HCT116 (cell line): Measurements from ENCODE around the gene SPTB. TPM values are rescaled to one million over a fixed set of nuclear protein-coding genes. Genes with fewer than 3 reads are reported as not detected.

ENCODE experiments used
- ATAC-seq: fragments of 200-7000 bp; cut with Tn5 transposase; 2 replicates; pipeline ENCODE4 v1.9.1; 2020; ENCODE audit warnings: mild to moderate bottlenecking, moderate library complexity
- BruUV-seq: library from RNA; stranded (reverse); fragments of 400-500 nt; replicated peaks from 2 replicates; lab custom pipeline; 2021; lab: Mats Ljungman, UMichigan
- CTCF ChIA-PET: fragments of 300-600 bp; sonication (Branson Sonifier 250); formaldehyde crosslinking; loops from one replicate; lab custom pipeline; 2021; ENCODE audit warnings: antibody characterized with exemption; lab: Charles Lee
- POLR2A ChIA-PET: fragments of 300-600, 350-600 bp; sonication (Branson Sonifier 250); formaldehyde crosslinking; loops from one replicate; lab custom pipeline; 2021; ENCODE audit warnings: antibody characterized with exemption; lab: Charles Lee
- RAD21 ChIA-PET, 2 experiments: fragments of 300-600 bp; sonication (Branson Sonifier 250); formaldehyde crosslinking; loops; one replicate each; lab custom pipeline; 2023; ENCODE audit warnings: low total read pairs in 2 of 2; ENCODE audit not compliant: uncharacterized antibody in 2 of 2, unreplicated experiment in 2 of 2, low non-redundant PET in 1 of 2; lab: Charles Lee
- DNase-seq: peaks from one replicate; pipeline ENCODE4 v3.0.0-alpha.2; 2010; ENCODE audit warnings: low read depth, low spot score
- H2AFZ ChIP-seq: fragments of 200-600 bp; shearing (Covaris generic), sonication (generic); 2 replicates; pipeline ENCODE4 v1.6.1; 2017; ENCODE audit warnings: low read depth, mixed run types, mixed read lengths, antibody characterized with exemption, low read length; ENCODE audit not compliant: poor library complexity, severe bottlenecking
- H3K27ac ChIP-seq: 2 replicates; pipeline ENCODE4 v1.5.1; 2012; ENCODE audit warnings: low read depth, low read length
- H3K27me3 ChIP-seq: fragments of 200-600 bp; sonication (generic); 2 replicates; pipeline ENCODE4 v1.6.1; 2016; ENCODE audit warnings: mixed run types, low read length, mixed read lengths; ENCODE audit not compliant: insufficient read depth
- H3K36me3 ChIP-seq, 2 experiments: fragments of 200-500 bp in 1 of 2; fragments of 200-600 bp in 1 of 2; sonication (Bioruptor generic) in 1 of 2; sonication (generic) in 1 of 2; 2 replicates each; pipeline versions ENCODE4 v1.5.1 to v1.6.1; 2014 to 2016; ENCODE audit warnings: low read length in 2 of 2, inconsistent platforms in 1 of 2, mixed read lengths in 1 of 2, mixed run types in 1 of 2; ENCODE audit not compliant: insufficient read depth in 2 of 2, control insufficient read depth in 1 of 2
- H3K4me1 ChIP-seq, 2 experiments: fragments of 200-600 bp in 1 of 2; sonication (generic) in 1 of 2; 2 replicates each; pipeline versions ENCODE4 v1.5.1 to v1.6.1; 2012 to 2017; ENCODE audit warnings: low read length in 2 of 2, inconsistent platforms in 1 of 2, mild to moderate bottlenecking in 1 of 2, mixed read lengths in 1 of 2, mixed run types in 1 of 2, moderate library complexity in 1 of 2; ENCODE audit not compliant: insufficient read depth in 2 of 2, control insufficient read depth in 1 of 2
- H3K4me2 ChIP-seq: fragments of 200-600 bp; sonication (generic); 2 replicates; pipeline ENCODE4 v1.6.1; 2017; ENCODE audit warnings: mixed run types, low read length, mixed read lengths
- H3K4me3 ChIP-seq, 2 experiments: fragments of 200-600 bp in 1 of 2; sonication (generic) in 1 of 2; replicated peaks in 1 of 2; 2 replicates each; pipeline ENCODE4 v1.5.1; 2011 to 2016; ENCODE audit warnings: low read length in 2 of 2, control low read depth in 1 of 2, low read depth in 1 of 2, mild to moderate bottlenecking in 1 of 2, mixed read lengths in 1 of 2, mixed run types in 1 of 2
- H3K79me2 ChIP-seq: fragments of 200-600 bp; sonication (generic); 2 replicates; pipeline ENCODE4 v1.6.1; 2017; ENCODE audit warnings: mild to moderate bottlenecking, mixed run types, low read length, moderate library complexity, mixed read lengths; ENCODE audit not compliant: insufficient read depth
- H3K9ac ChIP-seq: fragments of 200-600 bp; sonication (generic); 2 replicates; pipeline ENCODE4 v1.6.1; 2016; ENCODE audit warnings: low read length, mixed read lengths
- H3K9me2 ChIP-seq: fragments of 200-600 bp; sonication (generic), shearing (Covaris generic); 2 replicates; pipeline ENCODE4 v1.6.1; 2017; ENCODE audit warnings: mixed run types, mild to moderate bottlenecking, moderate library complexity; ENCODE audit not compliant: insufficient read depth
- H3K9me3 ChIP-seq, 2 experiments: fragments of 200-500 bp in 1 of 2; fragments of 200-600 bp in 1 of 2; sonication (Bioruptor generic) in 1 of 2; sonication (generic) in 1 of 2; 2 replicates each; pipeline ENCODE4 v1.6.1; 2014 to 2017; ENCODE audit warnings: low read length in 2 of 2, mixed read lengths in 2 of 2, inconsistent platforms in 1 of 2, low read depth in 1 of 2, mild to moderate bottlenecking in 1 of 2, mixed run types in 1 of 2, moderate library complexity in 1 of 2; ENCODE audit not compliant: control insufficient read depth in 1 of 2, insufficient read depth in 1 of 2
- H4K20me1 ChIP-seq: fragments of 200-600 bp; sonication (generic), shearing (Covaris generic); 2 replicates; pipeline ENCODE4 v1.6.1; 2017; ENCODE audit warnings: mixed run types, mild to moderate bottlenecking, moderate library complexity; ENCODE audit not compliant: insufficient read depth
- ATF3 ChIP-seq: IDR thresholded peaks from 2 replicates; pipeline ENCODE4 v1.6.1; 2012
- CBX3 ChIP-seq: IDR thresholded peaks from 2 replicates; pipeline ENCODE4 v1.6.1; 2012; ENCODE audit warnings: low read depth
- EGR1 ChIP-seq: IDR thresholded peaks from 2 replicates; pipeline ENCODE4 v1.6.1; 2012; ENCODE audit warnings: low read depth
- EZH2phosphoT487 ChIP-seq: fragments of 200-600 bp; IDR thresholded peaks from 2 replicates; pipeline ENCODE4 v1.6.1; 2018; ENCODE audit warnings: antibody characterized with exemption, borderline replicate concordance
- FOSL1 ChIP-seq: IDR thresholded peaks from 2 replicates; pipeline ENCODE4 v1.6.1; 2012; ENCODE audit warnings: low read depth
- JUND ChIP-seq: IDR thresholded peaks from 2 replicates; pipeline ENCODE4 v1.6.1; 2012
- MAX ChIP-seq: IDR thresholded peaks from 2 replicates; pipeline ENCODE4 v1.6.1; 2012
- POLR2A ChIP-seq: IDR thresholded peaks from 2 replicates; pipeline ENCODE4 v1.7.0; 2011; ENCODE audit warnings: borderline replicate concordance; ENCODE audit not compliant: insufficient read depth, insufficient read length; ENCODE audit errors: extremely low read depth
- RAD21 ChIP-seq: IDR thresholded peaks from 2 replicates; pipeline ENCODE4 v1.6.1; 2012; ENCODE audit warnings: low read depth, mild to moderate bottlenecking
- SIN3A ChIP-seq: IDR thresholded peaks from 2 replicates; pipeline ENCODE4 v1.6.1; 2012; ENCODE audit warnings: low read depth
- SRF ChIP-seq: IDR thresholded peaks from 2 replicates; pipeline ENCODE4 v1.6.1; 2012; ENCODE audit warnings: low read depth
- TCF7L2 ChIP-seq: IDR thresholded peaks from 2 replicates; pipeline ENCODE4 v1.7.0; 2011; ENCODE audit warnings: borderline replicate concordance, inconsistent platforms; ENCODE audit not compliant: insufficient read depth, insufficient read length; ENCODE audit errors: extremely low read depth
- YY1 ChIP-seq: IDR thresholded peaks from 2 replicates; pipeline ENCODE4 v1.6.1; 2011; ENCODE audit warnings: low read length, low read depth, moderate library complexity, mild to moderate bottlenecking; ENCODE audit not compliant: insufficient replicate concordance; ENCODE audit errors: extremely low read depth
- intact Hi-C: fragments of 100-400 bp; cut with micrococcal nuclease; formaldehyde crosslinking; loops from 2 replicates; pipeline ENCODE4 v1.10.0; 2022
- total RNA-seq: library from RNA; stranded (reverse); gene quantifications from one replicate; pipeline ENCODE4 v1.2.1, GENCODE V29; 2021; ENCODE audit not compliant: unreplicated experiment

Gene SPTB
- total RNA-seq, 1 experiment from 2014 or later, result 4.2 TPM

GRCh38 chr14:64846319-64846718 is 33.4 kb downstream of the SPTB start:
- no peak overlapping the region for H3K4me3 ChIP-seq
- POLR2A ChIA-PET, result no interaction called here
- H3K9me3 ChIP-seq, result no peaks in the 10 kb centered on the region
- no peak overlapping the region for H3K4me2 ChIP-seq
- intact Hi-C loops, result no loop called here
- CTCF ChIA-PET, result interaction anchor here (1.2 kb wide), 1 partner anchor 23 kb away, joined by 3 read pairs; no protein-coding TSS in a partner anchor
- RAD21 ChIA-PET, result no interaction called here
- BruUV-seq, result no TSS peak
- H3K9ac ChIP-seq, result no peak overlapping the region
- no peak overlapping the region for H3K27ac ChIP-seq
- H2AFZ ChIP-seq, result no peak overlapping the region
- no peak; the same call in 1 of the 2 replicates for ATAC-seq
- peaks cover 43% of the 10 kb centered on the region for H3K27me3 ChIP-seq
- H4K20me1 ChIP-seq, result no peaks in the 10 kb centered on the region
- no peaks in the 10 kb centered on the region for H3K9me2 ChIP-seq
- peaks cover 6 to 16% of the 10 kb centered on the region in 2 experiments for H3K4me1 ChIP-seq
- H3K79me2 ChIP-seq, result no peaks in the 10 kb centered on the region
- no peak for DNase-seq
- no peak for TF ChIP-seq SIN3A
- no peak for TF ChIP-seq YY1
- TF ChIP-seq ATF3, result no peak
- TF ChIP-seq RAD21, result no peak
- no peak for TF ChIP-seq FOSL1
- no peak for TF ChIP-seq JUND
- no peak for TF ChIP-seq CBX3
- H3K36me3 ChIP-seq, result no peaks in the 10 kb centered on the region

- ATAC-seq (no peak), DNase-seq (no peak)
- TF ChIP-seq RAD21, result no peak
- no peak for TF ChIP-seq MAX
- TF ChIP-seq TCF7L2, result no peak
- no peak for TF ChIP-seq POLR2A
- no peak for TF ChIP-seq EGR1
- TF ChIP-seq EZH2phosphoT487, result no peak
- TF ChIP-seq FOSL1, result no peak
- no peak for TF ChIP-seq SRF
- H3K27ac ChIP-seq, result no peak overlapping the region
- H3K79me2 ChIP-seq, result no peaks in the 10 kb centered on the region
- H3K36me3 ChIP-seq, result no peaks in the 10 kb centered on the region
- no peaks in the 10 kb centered on the region for H4K20me1 ChIP-seq
- no peak overlapping the region for H3K9ac ChIP-seq
- ChIA-PET CTCF (no interaction called here), RAD21 (no interaction called here), POLR2A (no interaction called here)
- no TSS peak for BruUV-seq
- H2AFZ ChIP-seq, result no peak overlapping the region
- intact Hi-C loops, result no loop called here
- peaks cover 43% of the 10 kb centered on the region for H3K27me3 ChIP-seq
- H3K9me3 ChIP-seq, result no peaks in the 10 kb centered on the region
- no peaks in the 10 kb centered on the region for H3K9me2 ChIP-seq
- no peak overlapping the region for H3K4me2 ChIP-seq
- no peak overlapping the region for H3K4me3 ChIP-seq
- H3K4me1 ChIP-seq, result peaks cover 10 to 21% of the 10 kb centered on the region in 2 experiments
These were observed 33.8 kb downstream of the SPTB start for GRCh38 chr14:64845878-64846277.
